ENCODE data around the gene NR1D1. TPM values are rescaled to one million over a fixed set of nuclear protein-coding genes. Genes with fewer than 3 reads are reported as not detected.

The NR1D1 gene
- total and polyA plus RNA-seq, 2 of the 13 experiments (the other 11 are each of a cell fraction or from before 2014, with no cell fraction given): 2.1 to 2.7 TPM

DNA sequence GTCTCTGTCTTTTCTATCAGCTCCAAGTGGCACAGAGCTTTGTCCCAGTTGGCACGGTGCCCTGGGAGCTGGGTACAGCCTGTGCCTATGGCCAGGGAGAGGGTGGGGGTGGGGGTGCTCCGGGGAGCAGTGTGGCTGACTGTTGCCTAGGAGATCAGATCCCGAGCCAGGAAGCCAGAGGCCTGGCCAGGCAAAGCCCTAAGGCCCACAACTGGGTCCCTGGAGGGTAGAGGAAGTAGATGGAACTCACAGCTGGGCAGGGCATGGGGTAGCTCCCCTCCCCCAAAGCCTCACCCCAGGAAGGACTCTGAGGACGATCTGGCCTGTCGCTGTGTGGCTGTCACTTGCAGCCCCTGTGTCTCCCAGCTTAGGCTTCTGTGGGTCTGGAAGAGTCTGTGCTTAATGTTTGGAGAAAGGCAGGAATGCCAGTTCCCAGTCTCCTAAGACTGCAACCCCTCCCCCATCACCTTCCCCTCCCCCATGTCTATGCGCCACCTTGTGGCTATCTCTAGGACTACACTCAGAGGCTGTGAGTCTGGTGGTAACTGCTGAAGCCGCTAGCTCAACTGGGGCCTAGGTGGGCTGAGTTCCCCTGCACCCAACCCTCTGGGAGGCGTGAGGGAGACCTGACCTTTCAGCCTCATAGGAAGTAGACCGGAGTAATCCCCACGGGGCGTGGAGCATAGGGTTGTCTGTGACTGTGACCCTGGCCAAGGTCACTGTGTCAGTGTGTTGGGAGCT, 25.0 kb downstream of the NR1D1 start (continued):
- TF ChIP-seq ZNF326 (CRISPR knock-in tag; IDR thresholded peaks at IDR 0.05; ENCODE audit: borderline replicate concordance) (no peak), ZBTB49 (CRISPR knock-in tag; IDR thresholded peaks at IDR 0.05; ENCODE audit: borderline replicate concordance) (no peak), ZNF749 (CRISPR knock-in tag; IDR thresholded peaks at IDR 0.05; ENCODE audit: borderline replicate concordance) (no peak), ZNF550 (CRISPR knock-in tag; IDR thresholded peaks at IDR 0.05; ENCODE audit: borderline replicate concordance) (no peak), HOXA5 (CRISPR knock-in tag; IDR thresholded peaks at IDR 0.05) (no peak), SNAI1 (CRISPR knock-in tag; IDR thresholded peaks at IDR 0.05; ENCODE audit: borderline replicate concordance) (no peak), NFAT5 (CRISPR knock-in tag; IDR thresholded peaks at IDR 0.05) (no peak), THAP9 (CRISPR knock-in tag; IDR thresholded peaks at IDR 0.05; ENCODE audit: borderline replicate concordance) (peak; percentile 19; the same call in 1 of the 2 replicates), AHR (CRISPR knock-in tag; IDR thresholded peaks at IDR 0.05) (no peak), ESRRA (CRISPR knock-in tag; IDR thresholded peaks at IDR 0.05; ENCODE audit: low read depth) (0 out of 2 replicates have a peak, but pooled peaks have one; percentile 85), RORA (CRISPR knock-in tag; IDR thresholded peaks at IDR 0.05) (no peak)
- TF ChIP-seq, protein P1, sequence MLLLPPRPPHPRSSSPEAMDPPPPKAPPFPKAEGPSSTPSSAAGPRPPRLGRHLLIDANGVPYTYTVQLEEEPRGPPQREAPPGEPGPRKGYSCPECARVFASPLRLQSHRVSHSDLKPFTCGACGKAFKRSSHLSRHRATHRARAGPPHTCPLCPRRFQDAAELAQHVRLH (CRISPR knock-in tag; IDR thresholded peaks at IDR 0.05; ENCODE audit: borderline replicate concordance, low read depth): 0 out of 2 replicates have a peak, but pooled peaks have one; percentile 85
- TF ChIP-seq, protein P2, sequence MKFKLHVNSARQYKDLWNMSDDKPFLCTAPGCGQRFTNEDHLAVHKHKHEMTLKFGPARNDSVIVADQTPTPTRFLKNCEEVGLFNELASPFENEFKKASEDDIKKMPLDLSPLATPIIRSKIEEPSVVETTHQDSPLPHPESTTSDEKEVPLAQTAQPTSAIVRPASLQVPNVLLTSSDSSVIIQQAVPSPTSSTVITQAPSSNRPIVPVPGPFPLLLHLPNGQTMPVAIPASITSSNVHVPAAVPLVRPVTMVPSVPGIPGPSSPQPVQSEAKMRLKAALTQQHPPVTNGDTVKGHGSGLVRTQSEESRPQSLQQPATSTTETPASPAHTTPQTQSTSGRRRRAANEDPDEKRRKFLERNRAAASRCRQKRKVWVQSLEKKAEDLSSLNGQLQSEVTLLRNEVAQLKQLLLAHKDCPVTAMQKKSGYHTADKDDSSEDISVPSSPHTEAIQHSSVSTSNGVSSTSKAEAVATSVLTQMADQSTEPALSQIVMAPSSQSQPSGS (CRISPR knock-in tag; IDR thresholded peaks at IDR 0.05): peak; percentile 44
- TF ChIP-seq, protein P3, sequence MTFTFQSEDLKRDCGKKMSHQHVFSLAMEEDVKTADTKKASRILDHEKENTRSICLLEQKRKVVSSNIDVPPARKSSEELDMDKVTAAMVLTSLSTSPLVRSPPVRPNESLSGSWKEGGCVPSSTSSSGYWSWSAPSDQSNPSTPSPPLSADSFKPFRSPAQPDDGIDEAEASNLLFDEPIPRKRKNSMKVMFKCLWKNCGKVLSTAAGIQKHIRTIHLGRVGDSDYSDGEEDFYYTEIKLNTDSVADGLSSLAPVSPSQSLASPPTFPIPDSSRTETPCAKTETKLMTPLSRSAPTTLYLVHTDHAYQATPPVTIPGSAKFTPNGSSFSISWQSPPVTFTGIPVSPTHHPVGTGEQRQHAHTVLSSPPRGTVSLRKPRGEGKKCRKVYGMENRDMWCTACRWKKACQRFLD (CRISPR knock-in tag; IDR thresholded peaks at IDR 0.05; ENCODE audit: borderline replicate concordance): no peak
